GM12878 (cell line): ENCODE measurements around the gene PDE6A. TPM values are rescaled to one million over a fixed set of nuclear protein-coding genes. Genes with fewer than 3 reads are reported as not detected.

ENCODE experiments used
- ATAC-seq: fragments of 200-7000 bp; cut with Tn5 transposase; 3 replicates; pipeline ENCODE4 v1.9.1; 2020; ENCODE audit warnings: mild to moderate bottlenecking, moderate library complexity
- BruUV-seq: library from RNA; stranded (reverse); fragments of 400-500 nt; replicated peaks from 2 replicates; lab custom pipeline; 2021; lab: Mats Ljungman, UMichigan
- CTCF ChIA-PET: fragments of 300-600 bp; sonication (Branson Sonifier 250); formaldehyde crosslinking; extraction: SDS; loops from one replicate; lab custom pipeline; 2021; ENCODE audit warnings: inconsistent platforms; lab: Yijun Ruan, JAX
- POLR2A ChIA-PET: fragments of 350-600 bp; formaldehyde crosslinking; extraction: SDS; loops from one replicate; lab custom pipeline; 2021; ENCODE audit warnings: inconsistent platforms; lab: Charles Lee
- RAD21 ChIA-PET: fragments of 300-600 bp; sonication (Branson Sonifier 250); formaldehyde crosslinking; loops from one replicate; lab custom pipeline; 2023; ENCODE audit warnings: antibody characterized with exemption; ENCODE audit not compliant: unreplicated experiment; lab: Charles Lee
- SMC1A ChIA-PET: fragments of 300-600 bp; sonication (Branson Sonifier 250); formaldehyde crosslinking; loops from one replicate; lab custom pipeline; 2023; ENCODE audit not compliant: unreplicated experiment, uncharacterized antibody; lab: Charles Lee
- DNase-seq: peaks from one replicate; pipeline ENCODE4 v3.0.0-alpha.2; 2011; ENCODE audit warnings: low read depth, low spot score
- FAIRE-seq: peaks from 3 replicates; lab custom pipeline; 2011; peaks lifted over from hg19 to GRCh38; lab: Jason Lieb, UNC
- H2AFZ ChIP-seq: 2 replicates; pipeline ENCODE4 v1.6.0; 2011; ENCODE audit warnings: low read depth, low read length, control low read depth; ENCODE audit not compliant: control insufficient read depth
- H3K27ac ChIP-seq: 2 replicates; pipeline ENCODE4 v1.5.1; 2011; ENCODE audit warnings: control low read depth; ENCODE audit not compliant: control insufficient read depth, insufficient read depth
- H3K27me3 ChIP-seq, 2 experiments: replicated peaks in 1 of 2; 2 replicates each; pipeline versions ENCODE4 v1.6.0 to v1.6.1; 2011; ENCODE audit warnings: low read length in 1 of 2; ENCODE audit not compliant: control insufficient read depth in 2 of 2, insufficient read depth in 2 of 2
- H3K36me3 ChIP-seq, 2 experiments: 2 replicates each; pipeline ENCODE4 v1.5.1; 2011; ENCODE audit warnings: low read length in 1 of 2; ENCODE audit not compliant: control insufficient read depth in 2 of 2, insufficient read depth in 2 of 2
- H3K4me1 ChIP-seq: 2 replicates; pipeline ENCODE4 v1.6.1; 2011; ENCODE audit warnings: mild to moderate bottlenecking, low read length, moderate library complexity, mixed read lengths; ENCODE audit not compliant: control insufficient read depth, insufficient read depth
- H3K4me2 ChIP-seq: 2 replicates; pipeline ENCODE4 v1.6.0; 2011; ENCODE audit warnings: control low read depth; ENCODE audit not compliant: control insufficient read depth, insufficient read depth
- H3K4me3 ChIP-seq: fragments of 200-600 bp; sonication (generic); 2 replicates; pipeline ENCODE4 v1.5.1; 2016
- H3K79me2 ChIP-seq: 2 replicates; pipeline ENCODE4 v1.6.0; 2011; ENCODE audit warnings: low read length; ENCODE audit not compliant: control insufficient read depth, insufficient read depth
- H3K9ac ChIP-seq: 2 replicates; pipeline ENCODE4 v1.8.0; 2011; ENCODE audit warnings: low read length, control low read depth, mixed read lengths; ENCODE audit not compliant: control insufficient read depth, insufficient read depth
- H3K9me3 ChIP-seq: replicated peaks from 3 replicates; pipeline ENCODE4 v1.5.1; 2011; ENCODE audit warnings: mild to moderate bottlenecking, low read length; ENCODE audit not compliant: control insufficient read depth, insufficient read depth
- H4K20me1 ChIP-seq: 2 replicates; pipeline ENCODE4 v1.6.0; 2011; ENCODE audit not compliant: control insufficient read depth, insufficient read depth
- BCL11A ChIP-seq: IDR thresholded peaks from 2 replicates; pipeline ENCODE4 v1.6.1; 2011; ENCODE audit warnings: low read depth, low read length
- CBX5 ChIP-seq: sonication (generic); IDR thresholded peaks from 2 replicates; pipeline ENCODE4 v1.6.1; 2016; ENCODE audit warnings: low read depth, moderate library complexity, mild to moderate bottlenecking, inconsistent platforms
- MTA3 ChIP-seq: IDR thresholded peaks from 2 replicates; pipeline ENCODE4 v1.6.1; 2012; ENCODE audit warnings: low read length, inconsistent platforms, borderline replicate concordance
- SREBF2 ChIP-seq: IDR thresholded peaks from 2 replicates; pipeline ENCODE4 v1.6.1; 2012; ENCODE audit warnings: mild to moderate bottlenecking, low read length
- STAT3 ChIP-seq: IDR thresholded peaks from 2 replicates; pipeline ENCODE4 v1.6.1; 2011; ENCODE audit warnings: low read depth, low read length, improper control_type of control experiment
- ZZZ3 ChIP-seq: IDR thresholded peaks from 2 replicates; pipeline ENCODE4 v1.6.1; 2011; ENCODE audit warnings: low read depth; ENCODE audit not compliant: control insufficient read depth, insufficient read length
- WGBS: methylation state at CpG from one replicate; pipeline ENCODE4 v1.1.6; 2016; ENCODE audit warnings: low lambda C conversion rate; ENCODE audit not compliant: insufficient replicate concordance, insufficient coverage; ENCODE audit errors: missing lambda C conversion rate; 5-methylcytosine and 5-hydroxymethylcytosine counted together
- in situ Hi-C: fragments of 300-500 bp; cut with MboI; formaldehyde crosslinking; loops from 9 replicates; pipeline ENCODE4 v1.14.3; 2018; ENCODE audit warnings: mixed read lengths
- intact Hi-C: fragments of 100-400 bp; cut with micrococcal nuclease; formaldehyde crosslinking; loops from one replicate; pipeline ENCODE4 v1.14.2; 2022; ENCODE audit not compliant: unreplicated experiment
- polyA plus RNA-seq, 11 experiments: library from polyadenylated mRNA; depleted of rRNA in 4 of 11; unstranded in 6 of 11; stranded (reverse) in 5 of 11; fragments of >200 nt; fragmentation: Nextera tagmentation in 4 of 11; fragmentation: Illumina TruSeq in 1 of 11; extraction: Ambion mirVana in 4 of 11; extraction: Trizol in 1 of 11; gene quantifications; 1 replicate in 1 of 11; 2 replicates in 10 of 11; pipeline versions ENCODE4 v1.2.1 to v1.2.3, GENCODE V29; 2011 to 2016; ENCODE audit warnings: inconsistent platforms in 2 of 11, missing spikeins in 2 of 11, low read depth in 1 of 11
- total RNA-seq, 4 experiments: library from RNA; depleted of rRNA in 3 of 4; stranded (reverse); fragments of >200 nt in 3 of 4; fragmentation: Illumina TruSeq in 1 of 4; extraction: Trizol in 1 of 4; gene quantifications; 2 replicates each; pipeline versions ENCODE4 v1.2.1 to v1.2.3, GENCODE V29; 2013 to 2021
- TF ChIP-seq, protein P1 (sequence below): fragments of 450-650 bp; IDR thresholded peaks from 2 replicates; pipeline ENCODE4 v1.6.1; 2016; ENCODE audit warnings: mild to moderate bottlenecking

PDE6A gene
- total and polyA plus RNA-seq, 10 of the 15 experiments (the other 5 are each of a cell fraction or from before 2014, with no cell fraction given): 0.05 to 0.26 TPM; not detected in 8

DNA sequence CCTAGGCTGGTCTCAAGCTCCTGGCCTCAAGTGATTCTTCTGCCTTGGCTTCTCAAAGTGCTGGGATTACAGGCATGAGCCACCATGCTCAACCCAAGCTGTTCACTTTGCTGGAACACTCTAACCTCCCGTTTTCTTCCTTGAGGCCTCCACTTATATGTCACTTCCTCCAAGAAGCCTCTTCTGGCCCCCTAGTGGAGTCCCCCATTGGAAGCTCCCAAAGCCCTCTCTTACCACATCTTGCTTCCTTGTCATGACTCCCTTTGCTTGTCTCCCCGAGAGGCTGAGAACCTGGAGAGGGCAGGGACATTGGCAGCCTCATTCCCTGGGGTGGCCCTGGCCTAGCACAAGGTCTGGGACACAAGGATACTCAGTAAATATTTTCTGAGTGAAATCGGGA is 80.8 kb downstream of the PDE6A start:
- Histone ChIP-seq H4K20me1 (no peaks in the 10 kb centered on the region), H3K9me3 (no peaks in the 10 kb centered on the region), H3K4me2 (no peak overlapping the region), H3K27me3 (no peaks in the 10 kb centered on the region), H3K4me3 (no peak overlapping the region), H3K79me2 (no peaks in the 10 kb centered on the region), H3K27ac (no peak overlapping the region), H2AFZ (no peak overlapping the region), H3K36me3 (no peaks in the 10 kb centered on the region), H3K4me1 (peaks cover 9% of the 10 kb centered on the region), H3K9ac (no peak overlapping the region)
- FAIRE-seq (no peak), DNase-seq (no peak), ATAC-seq (no peak)
- RAD21 ChIA-PET: no interaction called here
- in situ Hi-C loops: no loop called here
- POLR2A ChIA-PET: no interaction called here
- WGBS: 69% methylated on average over 3 of the region's 3 CpGs
- TF ChIP-seq BCL11A: no peak
- TF ChIP-seq MTA3: no peak
- TF ChIP-seq CBX5: no peak
- no peak for TF ChIP-seq STAT3
- TF ChIP-seq SREBF2: no peak
- no peak for TF ChIP-seq ZZZ3
- TF ChIP-seq, protein P1, sequence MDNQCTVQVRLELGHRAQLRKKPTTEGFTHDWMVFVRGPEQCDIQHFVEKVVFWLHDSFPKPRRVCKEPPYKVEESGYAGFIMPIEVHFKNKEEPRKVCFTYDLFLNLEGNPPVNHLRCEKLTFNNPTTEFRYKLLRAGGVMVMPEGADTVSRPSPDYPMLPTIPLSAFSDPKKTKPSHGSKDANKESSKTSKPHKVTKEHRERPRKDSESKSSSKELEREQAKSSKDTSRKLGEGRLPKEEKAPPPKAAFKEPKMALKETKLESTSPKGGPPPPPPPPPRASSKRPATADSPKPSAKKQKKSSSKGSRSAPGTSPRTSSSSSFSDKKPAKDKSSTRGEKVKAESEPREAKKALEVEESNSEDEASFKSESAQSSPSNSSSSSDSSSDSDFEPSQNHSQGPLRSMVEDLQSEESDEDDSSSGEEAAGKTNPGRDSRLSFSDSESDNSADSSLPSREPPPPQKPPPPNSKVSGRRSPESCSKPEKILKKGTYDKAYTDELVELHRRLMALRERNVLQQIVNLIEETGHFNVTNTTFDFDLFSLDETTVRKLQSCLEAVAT: no peak
- CTCF ChIA-PET: interaction anchor here (9.8 to 23.0 kb wide), 2 partner anchors 11 to 30 kb away, joined by 90 to 462 read pairs; no protein-coding TSS in a partner anchor
- no TSS peak for BruUV-seq
- SMC1A ChIA-PET: interaction anchor here (0.7 kb wide), 1 partner anchor 8 kb away, joined by 3 read pairs; no protein-coding TSS in a partner anchor
- intact Hi-C loops: no loop called here
